SH-SY5Y (cell line): ENCODE results near the gene CYP3A4.

Source experiments
- GATA2 ChIP-seq: IDR thresholded peaks from 2 replicates; pipeline ENCODE4 v1.6.1; 2011; ENCODE audit warnings: mild to moderate bottlenecking, low read depth, low read length
- GATA3 ChIP-seq: IDR thresholded peaks from 2 replicates; pipeline ENCODE4 v1.6.1; 2011; ENCODE audit warnings: low read depth, mild to moderate bottlenecking, low read length, moderate library complexity

Gene CYP3A4

GRCh38 chr7:99779949-99780348 lies 4.0 kb downstream of the CYP3A4 start:
- TF ChIP-seq GATA3 (no peak), GATA2 (no peak)

GRCh38 chr7:99778880-99779279 lies 5.1 kb downstream of the CYP3A4 start:
- no peak for TF ChIP-seq GATA2
- no peak for TF ChIP-seq GATA3

- no peak for TF ChIP-seq GATA2
- TF ChIP-seq GATA3, result no peak
Observed at GRCh38 chr7:99772565-99772964, 11.4 kb downstream of the CYP3A4 start.

- TF ChIP-seq GATA3 (no peak), GATA2 (no peak)
Observed at GRCh38 chr7:99768471-99768870, 15.5 kb downstream of the CYP3A4 start.

- TF ChIP-seq GATA2 (no peak), GATA3 (no peak)
Observed at GRCh38 chr7:99767662-99768061, 16.3 kb downstream of the CYP3A4 start.

GRCh38 chr7:99766484-99767099 lies 17.4 kb downstream of the CYP3A4 start:
- TF ChIP-seq GATA3, result no peak

- TF ChIP-seq GATA2 (no peak), GATA3 (no peak)
Observed at GRCh38 chr7:99764478-99764877, 19.5 kb downstream of the CYP3A4 start.

- TF ChIP-seq GATA2 (no peak), GATA3 (no peak)
Observed at GRCh38 chr7:99762680-99763327, 21.2 kb downstream of the CYP3A4 start.

- TF ChIP-seq GATA2, result no peak
- TF ChIP-seq GATA3, result no peak
Observed at GRCh38 chr7:99755085-99755484, 28.9 kb downstream of the CYP3A4 start.

- no peak for TF ChIP-seq GATA2
- no peak for TF ChIP-seq GATA3
Observed at GRCh38 chr7:99752356-99752755, 31.6 kb downstream of the CYP3A4 start.

- TF ChIP-seq GATA2, result no peak
- no peak for TF ChIP-seq GATA3
Observed at GRCh38 chr7:99748846-99749579, 35.0 kb downstream of the CYP3A4 start.

GRCh38 chr7:99742737-99743394 lies 41.1 kb downstream of the CYP3A4 start:
- TF ChIP-seq GATA2 (no peak), GATA3 (no peak)

GRCh38 chr7:99741441-99741795 lies 42.6 kb downstream of the CYP3A4 start:
- TF ChIP-seq GATA2, result no peak
- no peak for TF ChIP-seq GATA3

GRCh38 chr7:99740573-99741440 lies 43.2 kb downstream of the CYP3A4 start:
- TF ChIP-seq GATA2 (no peak), GATA3 (no peak)
